Erythroblast (primary cell): Measurements from ENCODE around the gene GRM2.

Experiments used
- GATA1 ChIP-seq: IDR thresholded peaks from 2 replicates; pipeline ENCODE4 v1.6.1; 2011; ENCODE audit warnings: low read depth, mild to moderate bottlenecking, control low read depth, low read length, moderate library complexity
- POLR2A ChIP-seq: IDR thresholded peaks from 2 replicates; pipeline ENCODE4 v1.6.1; 2011; ENCODE audit warnings: mild to moderate bottlenecking, low read length

- TF ChIP-seq POLR2A = no peak
- TF ChIP-seq GATA1 = no peak
These were observed 20.6 kb downstream of the GRM2 start for GRCh38 chr3:51727500-51727899.
